DMS79 treated with DMSO at 0.1 percent for 48 hours (cell line): ENCODE data around the gene SSR4.
"Not testable (repeated sequence)": the region's sequence is repeated elsewhere in the genome, so short reads cannot be mapped to it uniquely, and the experiment has no call there.

Experiments used
- DNase-seq: peaks from one replicate; lab custom pipeline; 2025; lab: John Stamatoyannopoulos, UW

The SSR4 gene

GRCh38 chrX:153794018-153794896 lies at the start of gene SSR4, which contains the start of gene IDH3G:
SSR4 (plus strand) TSS chrX:153794668; CDS start chrX:153794688, 20 bp downstream.
IDH3G (minus strand) TSS chrX:153794375; CDS start chrX:153794326, 49 bp downstream.
- DNase-seq, result peak; percentile 79

- not testable (repeated sequence) for DNase-seq
Observed at GRCh38 chrX:153745067-153745433, 49.4 kb upstream of the SSR4 start.

DNA sequence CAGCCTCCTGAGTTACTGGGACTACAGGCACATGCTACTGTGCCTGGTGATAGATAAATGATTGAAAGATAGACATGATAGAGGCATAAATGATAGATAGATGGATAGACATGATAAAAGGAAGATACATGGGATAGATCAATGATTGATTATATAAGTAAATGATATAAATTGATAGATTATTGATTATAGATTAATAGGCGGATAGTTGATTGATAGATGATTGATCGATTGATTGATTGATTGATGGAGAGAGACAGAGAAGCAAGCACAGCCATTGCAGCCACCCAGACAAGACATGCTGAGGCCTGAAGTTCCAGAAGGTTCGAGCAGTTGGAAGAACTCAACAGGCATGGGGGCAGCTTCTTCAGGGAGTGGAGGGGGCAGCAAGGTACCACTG lies 48.1 kb upstream of the SSR4 start:
- DNase-seq, result no peak

- DNase-seq, result not testable (repeated sequence)
Observed at GRCh38 chrX:153746991-153747390, 47.5 kb upstream of the SSR4 start.

- not testable (repeated sequence) for DNase-seq
Observed at GRCh38 chrX:153749017-153749416, 45.5 kb upstream of the SSR4 start.

DNA sequence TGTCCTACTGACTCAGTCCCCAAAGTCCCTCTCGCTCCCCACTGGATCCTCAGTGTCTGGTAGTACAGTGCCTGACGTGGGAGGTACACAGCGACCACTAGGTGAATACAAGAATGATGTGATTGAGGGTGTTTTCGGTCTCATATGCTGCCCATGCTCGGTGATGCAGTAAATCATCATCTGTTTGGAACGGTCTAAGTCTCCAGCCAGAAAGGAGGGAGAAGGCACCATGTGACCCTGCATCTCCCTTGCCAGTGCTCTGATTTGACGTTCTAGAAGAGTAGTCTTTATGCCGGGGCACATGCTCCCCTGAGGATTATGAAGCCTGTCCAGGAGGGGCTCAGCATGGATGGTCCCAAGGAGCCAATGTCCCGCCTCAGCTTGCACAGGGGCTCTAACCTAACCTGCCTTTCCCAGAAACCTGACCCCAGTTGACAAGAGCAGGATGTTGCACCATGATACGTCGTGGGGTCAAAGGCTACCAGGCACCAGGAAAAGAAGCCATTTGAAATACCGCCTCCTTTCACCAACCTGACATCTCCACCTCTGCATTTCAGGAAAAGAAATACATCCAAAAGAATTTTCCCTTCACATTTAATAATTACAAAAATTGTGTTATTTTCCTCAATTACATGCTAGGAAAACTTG lies 44.2 kb upstream of the SSR4 start:
- DNase-seq, result no peak

- no peak for DNase-seq
Observed at GRCh38 chrX:153755136-153755535, 39.3 kb upstream of the SSR4 start.

- no peak for DNase-seq
Observed at GRCh38 chrX:153761863-153762262, 32.6 kb upstream of the SSR4 start.

GRCh38 chrX:153762626-153763173 lies 31.8 kb upstream of the SSR4 start:
- DNase-seq, result no peak

GRCh38 chrX:153763298-153763932 lies 31.1 kb upstream of the SSR4 start:
- DNase-seq, result no peak

GRCh38 chrX:153763989-153764755 lies 30.3 kb upstream of the SSR4 start, which contains the start of gene PLXNB3:
PLXNB3 (plus strand) TSS chrX:153764249; CDS start chrX:153765536, 1,287 bp downstream.
- DNase-seq, result peak; percentile 53

DNA sequence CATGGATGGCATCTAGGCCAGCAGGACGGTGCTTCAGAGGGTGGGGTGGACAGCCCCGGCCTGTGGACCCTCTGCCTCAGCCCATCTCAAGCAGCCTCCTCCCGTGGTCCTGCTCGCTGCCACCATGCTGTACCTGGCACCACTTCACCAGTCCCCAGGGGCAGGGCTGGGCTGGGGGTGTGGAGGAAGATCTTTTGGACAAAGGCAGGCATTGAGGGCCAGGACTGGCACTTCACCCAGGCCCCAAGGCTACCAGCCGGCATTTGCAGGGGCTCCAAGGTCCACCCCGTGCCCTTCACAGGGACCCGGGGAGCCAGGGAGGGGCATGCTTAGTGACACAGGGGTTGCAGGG lies 29.7 kb upstream of the SSR4 start:
- DNase-seq, result no peak

GRCh38 chrX:153765138-153766079 lies 29.1 kb upstream of the SSR4 start:
- no peak for DNase-seq

GRCh38 chrX:153766098-153766817 lies 28.2 kb upstream of the SSR4 start:
- DNase-seq, result peak; percentile 3

GRCh38 chrX:153766871-153767673 lies 27.4 kb upstream of the SSR4 start:
- no peak for DNase-seq

GRCh38 chrX:153767674-153768055 lies 26.8 kb upstream of the SSR4 start:
- no peak for DNase-seq

- DNase-seq, result no peak
Observed at GRCh38 chrX:153768311-153769157, 25.9 kb upstream of the SSR4 start.
